PC-9 (cell line): ENCODE results near the gene CAPN10.

Source experiments
- CTCF ChIP-seq: fragments of 200-600 bp; sonication (generic); conservative IDR thresholded peaks from 2 replicates; pipeline ENCODE4 v1.6.1; 2017; ENCODE audit warnings: mixed run types, antibody characterized with exemption, mild to moderate bottlenecking, moderate library complexity
- EZH2 ChIP-seq: fragments of 200-600 bp; sonication (generic); IDR thresholded peaks from 2 replicates; pipeline ENCODE4 v1.8.0; 2017; ENCODE audit warnings: antibody characterized with exemption, low read depth

- TF ChIP-seq CTCF (no peak), EZH2 (no peak)
Measured at GRCh38 chr2:240576036-240576435, 10.5 kb upstream of the CAPN10 start.
